HTR-8/SVneo (cell line): ENCODE data around the gene ASPDH.
A peak's percentile ranks its signal among the peaks of the same experiment; 100 is the strongest.

Experiments
- DNase-seq: peaks from one replicate; pipeline ENCODE4 v3.0.0; 2011; ENCODE audit warnings: low spot score, mixed read lengths; ENCODE audit not compliant: insufficient read length
- FAIRE-seq: peaks from 2 replicates; lab custom pipeline; 2011; peaks lifted over from hg19 to GRCh38; lab: Jason Lieb, UNC

ASPDH gene

GRCh38 chr19:50513746-50514345 lies at the start of gene ASPDH:
Gene ASPDH, minus strand, starts transcription at chr19:50513913. Its CDS starts 90 bp downstream, at chr19:50513823.
- no peak for FAIRE-seq
- DNase-seq = no peak

DNA sequence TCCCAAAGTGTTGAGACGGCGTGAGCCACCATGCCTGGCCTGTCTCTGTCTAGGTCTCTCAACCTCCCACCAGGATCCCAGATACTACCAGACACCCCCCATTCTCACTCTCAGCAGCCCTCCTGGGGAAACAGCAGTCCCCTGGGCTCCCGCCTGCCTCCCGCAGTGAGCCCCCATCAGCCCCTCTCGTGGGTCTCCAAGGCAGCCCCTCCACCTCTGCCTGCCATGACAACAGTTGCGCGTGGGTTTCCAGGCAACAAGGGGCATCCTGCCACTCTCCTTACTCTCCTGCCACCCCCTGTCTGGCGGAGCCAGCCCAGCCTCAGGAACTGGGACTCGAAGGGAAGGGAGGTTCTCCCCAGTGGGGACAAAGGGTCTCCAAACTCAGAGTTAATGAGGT lies 49.3 kb upstream of the ASPDH start:
- no peak for FAIRE-seq
- no peak for DNase-seq

GRCh38 chr19:50562329-50562728 lies 48.6 kb upstream of the ASPDH start:
- DNase-seq (no peak), FAIRE-seq (no peak)

GRCh38 chr19:50559636-50560035 lies 45.9 kb upstream of the ASPDH start:
- FAIRE-seq = no peak
- no peak for DNase-seq

DNA sequence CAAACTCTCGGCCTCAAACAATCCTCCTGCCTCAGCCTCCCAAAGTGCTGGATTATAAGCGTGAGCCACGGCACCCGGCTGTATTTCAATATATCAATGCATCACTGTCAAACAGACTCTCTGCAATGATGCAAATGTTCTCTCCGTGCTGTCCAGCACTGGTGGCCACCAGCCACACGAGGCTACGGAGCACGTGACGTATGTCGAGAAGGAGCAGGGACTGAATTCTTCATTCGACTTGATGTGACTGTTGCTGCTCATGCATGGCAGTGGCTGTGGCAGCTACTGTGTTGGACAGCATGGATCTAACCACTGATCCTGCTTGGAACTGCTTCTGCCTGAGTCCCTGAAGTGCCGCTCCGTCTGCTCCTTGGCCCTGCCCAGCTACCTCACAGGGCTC lies 44.7 kb upstream of the ASPDH start:
- DNase-seq (no peak), FAIRE-seq (peak; percentile 64)

- FAIRE-seq (peak; percentile 9), DNase-seq (no peak)
These were observed 44.3 kb upstream of the ASPDH start for GRCh38 chr19:50558039-50558438.

- FAIRE-seq (no peak), DNase-seq (no peak)
These were observed 43.4 kb upstream of the ASPDH start for GRCh38 chr19:50557009-50557613.

GRCh38 chr19:50556282-50557008 lies 42.7 kb upstream of the ASPDH start:
- FAIRE-seq (peak; percentile 62), DNase-seq (peak; percentile 89)

GRCh38 chr19:50555450-50556281 lies 42.0 kb upstream of the ASPDH start:
- FAIRE-seq = peak; percentile 9
- no peak for DNase-seq

- FAIRE-seq = no peak
These were observed 41.3 kb upstream of the ASPDH start for GRCh38 chr19:50555033-50555432.

GRCh38 chr19:50554212-50554611 lies 40.5 kb upstream of the ASPDH start:
- FAIRE-seq = no peak

More at GRCh38 chr19:50555033-50555432, 41.3 kb upstream of the ASPDH start:
- no peak for DNase-seq

GRCh38 chr19:50553134-50553703 lies 39.5 kb upstream of the ASPDH start:
- no peak for FAIRE-seq
- DNase-seq = no peak

More at GRCh38 chr19:50554212-50554611, 40.5 kb upstream of the ASPDH start:
- DNase-seq = no peak

- FAIRE-seq (no peak), DNase-seq (no peak)
These were observed 38.8 kb upstream of the ASPDH start for GRCh38 chr19:50552540-50552939.

- DNase-seq (no peak), FAIRE-seq (no peak)
These were observed 38.0 kb upstream of the ASPDH start for GRCh38 chr19:50551715-50552187.

DNA sequence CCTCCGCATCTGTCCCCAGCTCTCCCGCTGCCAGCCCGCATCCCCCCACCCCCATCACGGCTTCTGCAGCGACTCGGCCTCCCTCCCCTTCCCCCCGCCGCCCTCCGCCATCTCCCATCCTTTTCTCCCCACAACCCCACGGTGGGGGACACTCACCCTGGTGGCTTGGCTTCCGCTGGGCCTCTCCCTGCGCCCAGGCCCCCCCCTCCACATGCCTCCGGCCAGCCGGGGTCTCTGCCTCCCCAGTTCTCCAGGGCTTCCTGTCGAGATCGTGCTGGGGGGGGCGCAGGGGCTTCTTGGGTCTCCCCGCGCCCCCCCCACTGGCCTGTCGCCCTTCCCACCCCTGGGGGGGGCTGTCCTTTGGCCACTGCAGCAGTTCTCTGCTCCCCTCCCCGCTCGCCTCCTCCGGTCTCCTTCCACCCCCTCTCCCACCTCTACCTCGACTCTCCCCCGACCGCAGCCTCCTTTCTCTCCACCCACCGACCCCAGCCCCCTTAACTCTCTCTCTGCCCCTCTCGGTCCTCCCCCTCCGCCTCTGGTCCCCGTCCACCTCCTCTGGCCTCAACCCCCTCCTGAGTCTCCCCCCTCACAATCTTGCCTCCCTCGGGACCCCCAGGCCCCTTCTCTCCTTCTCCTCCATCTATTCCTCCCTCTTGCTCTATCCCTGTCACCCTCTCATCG lies 37.5 kb upstream of the ASPDH start:
- FAIRE-seq (no peak), DNase-seq (no peak)

DNA sequence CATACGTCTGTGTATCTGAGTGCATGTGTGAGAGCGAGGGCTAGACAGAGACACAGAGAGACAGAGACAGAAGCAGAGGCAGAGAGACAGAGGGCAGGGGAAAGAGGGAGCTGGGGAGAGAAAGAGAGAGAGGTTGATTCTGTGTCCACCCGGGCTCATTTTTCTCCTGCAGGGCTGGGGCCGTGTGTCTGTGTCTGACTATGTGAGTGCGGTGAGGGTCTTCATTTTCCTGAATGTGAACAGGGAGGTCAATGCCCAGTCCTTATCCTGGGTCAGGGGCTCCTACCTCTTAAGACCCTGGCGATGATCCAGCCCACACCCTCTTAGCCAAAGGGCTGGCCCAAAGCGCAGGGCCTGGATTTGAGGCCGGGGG lies 36.9 kb upstream of the ASPDH start:
- no peak for DNase-seq
- no peak for FAIRE-seq

DNA sequence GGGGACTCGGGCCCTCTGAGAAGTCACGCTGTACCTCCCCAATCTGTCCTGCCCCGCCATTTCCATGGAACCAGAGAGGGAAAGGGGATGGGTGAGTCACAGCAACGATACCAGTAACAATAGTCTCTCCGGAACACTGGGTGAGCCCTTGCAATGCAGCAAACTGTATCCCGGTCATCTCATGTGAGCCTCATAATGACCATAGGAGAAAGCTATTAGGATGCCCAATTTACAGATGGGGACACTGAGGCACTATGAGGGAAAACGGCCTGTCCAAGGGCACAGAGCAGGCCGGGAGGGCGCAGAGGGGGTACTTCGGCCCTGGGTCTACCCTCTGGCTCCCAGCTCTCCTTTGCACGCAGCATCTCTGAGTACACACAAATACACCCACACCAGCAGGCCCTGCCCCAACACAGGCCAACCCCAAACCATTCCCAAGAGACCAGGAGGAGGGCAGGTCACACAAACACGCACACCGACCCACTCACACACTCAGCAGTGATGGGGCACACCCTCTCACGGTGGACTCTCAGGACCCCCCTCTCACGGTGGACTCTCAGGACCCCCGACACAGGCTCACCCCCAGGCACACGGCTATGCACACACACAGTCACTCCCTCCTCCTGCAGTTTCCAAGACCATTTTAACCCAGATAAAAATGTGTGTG lies 36.3 kb upstream of the ASPDH start:
- FAIRE-seq (no peak), DNase-seq (no peak)

DNA sequence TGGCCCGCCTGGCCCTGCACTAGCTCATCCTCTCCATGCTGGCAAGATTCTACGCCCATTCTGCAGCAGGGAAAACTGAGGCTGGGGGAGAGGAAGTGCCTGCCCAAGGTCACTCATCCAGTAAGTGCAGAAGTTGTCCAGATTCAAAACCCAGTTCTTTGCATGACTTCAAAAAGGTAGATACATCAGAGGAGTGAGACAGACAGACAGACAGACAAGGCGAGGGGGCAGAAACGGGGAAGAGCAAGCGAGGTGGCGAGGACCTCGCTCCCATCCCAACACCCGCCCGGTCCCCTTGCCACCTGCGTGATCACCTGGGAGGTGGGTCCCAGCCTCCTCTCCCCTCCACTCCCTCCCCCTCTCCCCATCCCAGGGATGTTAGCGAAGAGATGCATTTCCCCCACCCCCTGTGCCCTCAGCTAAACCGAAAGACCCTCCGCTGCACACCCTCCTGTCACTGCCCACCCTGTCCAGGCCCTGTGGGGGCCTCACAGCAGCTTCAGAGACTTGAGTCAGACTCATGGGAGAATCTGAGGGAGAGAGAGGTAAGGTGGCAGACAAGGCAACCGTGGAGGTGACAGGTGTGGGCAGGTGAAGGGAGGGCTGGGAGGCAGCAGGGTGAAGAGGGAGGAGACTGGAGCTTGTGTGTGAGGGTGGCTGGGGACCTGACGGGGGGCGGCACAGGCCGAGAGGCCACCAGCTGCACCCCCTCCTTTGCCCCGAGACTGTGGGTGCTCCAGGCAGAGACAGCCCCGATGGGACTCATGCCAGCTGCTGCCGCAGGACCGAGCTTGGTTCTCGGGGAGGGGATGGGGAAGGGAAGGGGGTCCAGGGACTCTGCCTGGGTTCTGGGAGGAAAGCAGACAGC lies 35.6 kb upstream of the ASPDH start:
- DNase-seq (no peak), FAIRE-seq (no peak)
